HepG2 (cell line): ENCODE results near the gene GALNT15.

Experiments used
- ELF4 ChIP-seq: sonication (generic); formaldehyde crosslinking; IDR thresholded peaks from 2 replicates; pipeline ENCODE4 v1.5.0; 2020; ENCODE audit warnings: missing genetic modification reagents, mild to moderate bottlenecking, moderate library complexity, borderline replicate concordance
- GMEB1 ChIP-seq: sonication (generic); formaldehyde crosslinking; IDR thresholded peaks from 2 replicates; pipeline ENCODE4 v1.5.1; 2020; ENCODE audit warnings: missing genetic modification reagents, mild to moderate bottlenecking, borderline replicate concordance
- PAX8 ChIP-seq: sonication (generic); formaldehyde crosslinking; IDR thresholded peaks from 2 replicates; pipeline ENCODE4 v1.8.0; 2022; ENCODE audit warnings: mild to moderate bottlenecking, missing genetic modification reagents, borderline replicate concordance

DNA sequence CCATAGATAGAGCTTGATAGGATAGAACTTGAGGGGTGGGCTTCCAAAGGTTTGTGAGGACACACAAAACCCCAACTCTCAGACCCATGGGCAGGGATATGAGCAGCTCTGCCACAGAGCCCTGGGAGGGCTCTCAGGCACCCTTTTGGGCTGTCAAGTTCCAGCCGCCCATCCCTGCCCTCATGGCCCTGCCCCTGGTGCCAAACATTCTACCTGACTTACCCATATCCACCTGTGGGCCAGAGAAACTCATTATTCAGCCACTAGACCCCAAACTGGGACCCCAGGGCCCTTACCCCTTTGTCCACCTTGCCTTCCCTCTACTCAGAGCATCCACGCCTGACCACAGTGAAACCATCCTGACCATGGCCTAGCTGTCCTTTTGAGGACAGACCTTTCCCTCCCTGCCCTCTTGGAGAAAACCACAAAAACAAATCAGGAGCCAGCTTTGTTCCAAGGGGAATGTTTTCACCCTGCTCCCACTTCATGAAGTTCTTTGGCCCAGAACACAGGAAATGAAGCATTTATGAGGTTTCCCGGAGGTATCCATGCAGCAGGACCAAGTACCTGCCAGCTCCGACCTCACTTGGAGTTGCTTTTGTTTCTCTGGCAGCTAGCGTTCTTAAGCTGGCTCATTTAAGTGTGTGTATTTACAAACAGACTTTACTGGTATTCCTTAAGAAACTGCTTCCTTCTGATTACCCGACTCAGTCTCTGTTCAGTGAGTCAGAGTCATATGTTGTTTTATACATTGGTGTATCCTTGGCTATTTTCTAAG, 34.2 kb upstream of the GALNT15 start:
- TF ChIP-seq GMEB1 (CRISPR knock-in tag) (no peak), ELF4 (no peak), PAX8 (CRISPR knock-in tag) (no peak)
